Endothelial cell of hepatic sinusoid (primary cell): ENCODE data around the gene PREX1.

Experiments
- in situ Hi-C: cut with HindIII; loops from 2 replicates; pipeline ENCODE4 v1.10.0; 2017; ENCODE audit warnings: low sequenced_read_pairs

The PREX1 gene

DNA sequence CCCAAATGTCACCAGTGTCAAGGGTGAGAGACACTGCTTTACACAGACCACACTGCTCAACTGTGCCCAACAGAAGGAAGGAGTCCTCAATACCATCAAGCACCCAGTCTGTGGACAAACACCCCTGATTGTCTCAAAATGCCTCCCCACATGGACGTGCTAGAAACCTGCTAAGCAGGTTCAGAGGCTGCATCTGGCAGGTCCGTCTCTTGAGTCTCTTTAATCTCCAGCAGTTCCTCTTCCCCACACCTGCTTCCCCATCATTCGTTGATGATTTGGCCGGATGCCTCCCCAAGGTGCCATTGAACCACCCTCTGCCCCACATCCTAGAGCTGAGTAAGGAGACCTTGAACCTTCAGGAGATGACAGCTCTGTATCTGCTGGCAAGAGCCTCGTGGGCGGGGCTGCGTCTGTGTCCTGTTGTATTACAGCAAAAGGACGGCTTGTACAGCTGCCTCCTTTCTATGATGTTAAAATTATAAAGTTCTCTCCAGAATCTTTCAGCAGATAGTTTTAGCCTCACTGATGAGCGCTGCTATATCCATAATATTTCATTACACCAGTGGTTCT, 179.2 kb downstream of the PREX1 start:
- in situ Hi-C loops, result no loop called here

DNA sequence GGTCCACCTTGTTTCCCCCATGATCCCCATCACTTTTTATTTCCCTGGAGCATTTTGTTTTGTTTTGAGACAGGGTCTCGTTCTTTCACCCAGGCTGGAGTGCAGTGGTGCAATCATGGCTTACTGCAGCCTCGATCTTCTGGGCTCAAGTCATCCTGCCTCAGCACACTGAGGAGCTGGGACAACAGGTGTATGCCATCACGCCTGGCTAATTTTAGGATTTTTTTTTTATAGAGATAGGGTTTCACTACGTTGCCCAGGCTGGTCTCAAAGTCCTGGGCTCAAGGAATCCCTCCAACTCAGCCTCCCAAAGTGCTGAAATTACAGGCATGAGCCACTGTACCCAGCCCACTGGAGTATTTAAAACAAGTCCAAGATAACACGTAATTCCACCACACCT, 179.9 kb downstream of the PREX1 start:
- in situ Hi-C loops, result no loop called here

DNA sequence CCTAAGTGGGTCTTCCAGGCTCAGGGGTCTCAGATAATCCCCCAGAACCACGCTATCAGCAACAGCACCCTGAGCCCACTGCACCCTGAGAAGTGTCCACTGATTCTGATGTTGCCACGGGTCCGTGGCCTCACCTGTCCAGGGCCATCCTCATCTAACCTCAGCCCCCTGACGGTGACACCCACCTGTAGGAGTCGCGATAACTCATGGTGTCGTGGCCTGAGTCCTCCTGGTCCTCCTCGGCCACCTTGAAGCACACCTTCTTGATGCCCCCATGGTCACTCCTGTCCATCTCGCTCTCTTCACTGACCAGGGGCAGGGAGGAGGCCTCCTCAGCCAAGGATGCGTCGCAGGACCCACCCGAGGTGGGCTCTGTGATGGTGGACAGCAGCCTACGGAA, 182.1 kb downstream of the PREX1 start:
- in situ Hi-C loops, result no loop called here

- in situ Hi-C loops, result no loop called here
These were observed 183.4 kb downstream of the PREX1 start for GRCh38 chr20:48644286-48644828.

DNA sequence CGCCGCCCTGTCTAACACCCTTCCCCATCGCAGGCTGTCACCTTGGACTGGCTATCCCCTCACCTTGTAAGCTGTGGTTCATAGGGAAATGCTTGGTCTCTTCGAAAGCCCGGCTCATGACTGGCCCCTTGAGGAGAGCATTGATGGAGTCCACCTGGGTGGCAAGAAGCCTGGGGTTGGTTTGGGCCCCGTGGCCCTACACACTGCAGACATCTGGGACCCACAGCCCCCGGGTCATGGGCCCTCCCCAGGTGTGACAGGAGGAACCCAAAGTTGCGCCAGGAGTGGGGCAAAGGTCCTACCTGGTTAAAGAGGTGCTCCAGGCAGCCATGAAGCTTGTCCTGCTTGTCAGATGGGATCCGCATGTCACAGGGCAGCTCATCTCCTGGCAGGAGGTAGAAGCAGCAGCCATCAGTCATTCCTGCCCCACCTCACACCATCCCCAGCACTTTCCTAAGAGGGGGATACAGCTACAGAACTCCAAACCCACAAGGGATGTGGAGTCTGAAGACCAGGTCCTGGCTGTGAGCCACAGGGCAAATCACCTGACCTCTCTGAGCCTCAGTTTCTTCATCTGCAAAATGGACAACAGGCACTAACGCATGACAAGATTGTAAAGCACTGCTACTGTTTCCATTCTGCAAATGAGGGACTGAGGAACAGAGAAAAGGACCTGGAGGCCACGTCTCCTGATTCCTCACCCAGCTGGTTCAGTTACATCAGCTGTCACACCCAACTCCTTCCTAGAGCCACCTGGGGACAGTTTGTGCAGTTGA, 185.5 kb downstream of the PREX1 start:
- in situ Hi-C loops, result no loop called here

GRCh38 chr20:48640871-48641270, 186.9 kb downstream of the PREX1 start:
- in situ Hi-C loops, result no loop called here

DNA sequence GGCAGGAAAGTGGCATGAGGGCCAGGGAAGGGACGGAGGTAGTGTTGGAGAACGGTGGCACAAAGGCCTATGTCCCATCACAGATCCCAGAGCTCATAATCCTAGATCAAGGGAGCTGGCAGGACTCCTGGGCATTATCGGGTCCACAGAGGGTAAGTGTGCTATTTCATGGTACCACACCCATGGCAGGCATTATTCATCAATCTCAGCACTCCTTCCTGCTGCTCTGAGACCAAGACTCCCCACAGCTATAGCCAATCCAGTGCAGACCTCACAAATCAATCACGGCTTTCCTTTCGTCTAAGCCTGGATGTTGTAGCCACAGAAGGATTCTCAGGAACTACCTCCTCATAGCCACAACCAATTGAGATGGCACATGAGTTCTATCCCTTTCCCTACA, 187.9 kb downstream of the PREX1 start:
- in situ Hi-C loops, result no loop called here

GRCh38 chr20:48638546-48638945, 189.3 kb downstream of the PREX1 start:
- in situ Hi-C loops, result no loop called here

DNA sequence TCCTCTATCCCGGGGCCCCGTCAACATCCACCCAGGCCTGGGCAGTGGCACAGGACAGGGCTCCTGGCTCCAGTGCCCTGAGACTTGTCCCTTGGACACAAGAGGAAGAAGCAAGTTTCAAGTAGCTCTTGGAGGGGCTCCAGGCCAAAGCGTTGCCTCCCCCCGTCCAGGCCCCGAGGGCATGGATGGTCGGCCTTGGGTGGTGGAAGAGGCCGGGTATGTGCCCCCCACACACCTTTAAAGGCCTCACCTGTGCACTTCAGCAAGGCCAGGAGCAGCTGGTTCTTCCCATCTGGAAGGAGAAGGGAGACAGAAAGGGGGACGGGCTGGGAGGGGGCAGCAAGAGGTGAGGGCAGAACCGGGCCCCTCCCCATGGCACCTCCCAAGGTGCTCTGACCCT, 190.3 kb downstream of the PREX1 start:
- in situ Hi-C loops, result no loop called here

DNA sequence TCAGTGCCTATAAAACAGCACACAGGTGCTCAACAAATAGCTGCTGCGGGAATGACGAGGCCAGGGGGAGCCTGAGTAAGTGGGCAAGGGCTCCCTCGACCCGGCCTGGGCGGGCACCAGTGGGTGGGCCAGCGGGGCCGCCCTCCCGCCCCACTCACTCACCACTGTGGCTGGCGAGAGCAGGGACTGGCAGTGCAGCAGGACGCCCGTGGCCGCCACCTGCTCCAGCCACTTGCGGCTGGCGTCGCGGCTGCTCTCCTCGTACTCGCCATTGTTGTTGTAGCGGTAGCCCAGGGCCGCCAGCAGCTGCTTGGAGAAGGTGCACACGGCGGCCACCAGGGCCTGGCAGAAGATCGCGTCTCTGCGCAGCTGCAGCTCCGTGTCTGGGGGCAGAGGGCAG, 191.5 kb downstream of the PREX1 start:
- in situ Hi-C loops, result no loop called here

DNA sequence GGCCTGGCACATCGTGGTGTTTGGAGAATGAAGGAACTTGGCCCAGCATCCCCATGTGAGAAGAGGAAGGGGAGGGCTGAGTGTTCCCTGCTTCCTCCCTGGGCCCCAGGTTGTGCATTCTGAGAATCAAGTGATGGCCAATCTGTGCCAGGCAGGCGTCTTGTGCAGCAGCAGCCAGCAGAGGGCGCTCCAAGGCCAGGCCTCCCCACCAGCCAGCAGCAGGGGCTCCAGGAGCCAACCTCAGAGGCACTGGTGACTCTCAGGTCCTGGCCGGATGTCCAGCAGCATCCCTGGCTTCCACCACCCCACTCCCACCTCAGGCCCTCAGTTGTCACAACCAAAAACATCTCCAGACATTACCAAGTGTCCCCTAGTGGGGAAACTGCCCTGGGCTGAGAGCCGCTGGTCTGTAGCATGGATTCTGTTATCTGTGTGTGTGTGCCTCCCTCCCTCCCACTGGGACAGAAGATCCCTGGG, 192.0 kb downstream of the PREX1 start:
- in situ Hi-C loops, result no loop called here

GRCh38 chr20:48635361-48635760, 192.4 kb downstream of the PREX1 start:
- in situ Hi-C loops, result no loop called here

DNA sequence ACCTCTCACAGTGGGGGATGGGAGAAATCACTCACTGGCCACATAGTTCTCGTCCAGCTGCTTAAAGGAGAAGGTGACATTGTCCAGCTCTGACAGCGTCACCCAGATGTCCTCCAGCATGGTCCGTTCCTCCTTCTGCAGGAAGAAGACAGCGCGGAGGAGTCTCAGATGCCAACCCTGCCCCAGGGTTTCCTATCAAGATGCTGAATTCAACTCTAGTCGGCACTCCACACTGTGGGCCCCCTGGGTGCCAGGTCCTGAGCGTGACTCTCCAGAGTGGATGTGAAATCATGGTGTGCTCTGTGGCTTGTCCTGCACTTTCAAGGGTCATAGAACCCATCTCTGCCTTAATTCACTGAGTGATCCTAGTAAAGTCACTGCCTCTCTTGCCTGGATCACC, 193.2 kb downstream of the PREX1 start:
- in situ Hi-C loops, result no loop called here

GRCh38 chr20:48633620-48634257, 194.1 kb downstream of the PREX1 start:
- in situ Hi-C loops, result no loop called here

GRCh38 chr20:48632825-48633619, 194.8 kb downstream of the PREX1 start:
- in situ Hi-C loops, result no loop called here

DNA sequence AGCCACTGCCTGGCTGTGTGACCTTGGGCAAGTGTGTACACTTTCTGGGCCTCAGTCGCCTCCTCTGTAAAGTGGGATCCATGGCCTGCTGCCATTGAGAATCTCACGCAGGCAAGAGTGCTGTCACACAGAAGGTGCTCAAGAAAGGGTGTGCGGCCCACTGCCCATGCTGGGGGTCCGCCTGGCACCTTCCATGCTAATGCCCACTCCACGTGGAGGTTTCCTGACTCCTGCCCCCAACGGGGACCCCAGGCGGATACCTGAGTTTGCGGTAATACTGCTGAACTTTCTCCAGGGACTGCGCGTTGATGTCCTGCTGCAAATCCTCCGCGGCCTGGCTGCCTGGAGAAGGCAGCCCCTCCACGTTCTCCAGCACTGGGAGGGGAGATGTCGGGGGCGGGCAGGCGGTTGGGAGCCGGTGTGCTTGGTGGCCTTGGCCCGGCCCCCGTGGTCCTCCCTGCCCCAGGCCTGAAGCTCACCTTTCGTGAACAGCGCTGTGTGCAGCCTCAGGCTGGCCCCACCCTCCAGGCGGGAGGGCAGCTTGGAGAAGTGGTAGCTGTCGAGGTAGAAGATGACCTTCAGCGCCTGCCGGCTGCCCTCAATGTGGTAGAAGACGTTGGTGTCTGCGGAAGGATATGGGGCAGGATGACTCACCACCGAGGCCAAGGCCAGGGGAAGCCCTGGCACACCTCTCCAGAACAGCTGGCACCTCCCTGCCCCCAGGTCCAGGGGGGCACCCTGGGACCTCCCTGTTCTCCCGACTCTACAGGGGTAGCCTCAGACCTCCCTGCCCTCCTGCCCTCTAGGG, 195.6 kb downstream of the PREX1 start:
- in situ Hi-C loops, result no loop called here

GRCh38 chr20:48631114-48632016, 196.4 kb downstream of the PREX1 start:
- in situ Hi-C loops, result no loop called here

DNA sequence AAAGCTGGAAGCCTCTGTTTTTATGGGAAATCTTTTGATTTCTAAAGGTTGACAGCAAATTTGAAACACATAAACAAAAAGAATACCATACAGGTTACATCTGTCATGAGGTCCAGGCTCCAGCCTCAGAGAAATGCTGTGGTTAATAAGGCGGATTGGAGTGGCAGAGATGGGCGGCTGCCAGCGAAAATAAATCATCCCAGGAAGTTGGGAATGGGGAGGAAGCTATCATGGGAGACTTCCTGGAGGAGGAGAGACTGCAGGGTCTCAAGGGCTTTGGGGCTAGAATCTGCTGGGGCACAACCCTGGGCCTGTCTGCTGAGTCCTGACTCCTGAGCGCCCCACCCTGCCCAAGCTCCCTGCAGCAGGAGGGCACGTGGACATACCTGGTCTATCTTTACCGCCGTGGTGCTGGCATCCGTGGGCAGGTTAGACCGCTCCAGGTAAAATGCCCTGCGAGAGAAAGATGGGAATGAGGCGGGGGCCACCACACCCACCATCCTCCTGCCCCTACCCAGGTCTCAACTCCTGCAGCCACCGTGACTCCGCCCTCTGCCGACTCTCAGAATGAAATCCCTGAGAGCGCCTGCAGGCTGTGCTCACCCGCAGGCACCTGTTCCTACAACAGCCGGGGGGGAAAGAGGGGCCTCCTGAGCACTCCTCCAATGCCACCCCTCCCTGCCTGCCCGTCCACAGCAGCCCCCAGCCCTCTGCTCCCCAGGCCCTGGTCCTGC, 197.3 kb downstream of the PREX1 start:
- in situ Hi-C loops, result no loop called here

GRCh38 chr20:48629960-48630315, 197.9 kb downstream of the PREX1 start:
- in situ Hi-C loops, result no loop called here
